ENCODE data around the gene BABAM2. TPM values are rescaled to one million over a fixed set of nuclear protein-coding genes. Genes with fewer than 3 reads are reported as not detected.

Gene BABAM2
- total RNA-seq, 2 donors from 2014 or later, result 36.4 to 40.9 TPM

DNA sequence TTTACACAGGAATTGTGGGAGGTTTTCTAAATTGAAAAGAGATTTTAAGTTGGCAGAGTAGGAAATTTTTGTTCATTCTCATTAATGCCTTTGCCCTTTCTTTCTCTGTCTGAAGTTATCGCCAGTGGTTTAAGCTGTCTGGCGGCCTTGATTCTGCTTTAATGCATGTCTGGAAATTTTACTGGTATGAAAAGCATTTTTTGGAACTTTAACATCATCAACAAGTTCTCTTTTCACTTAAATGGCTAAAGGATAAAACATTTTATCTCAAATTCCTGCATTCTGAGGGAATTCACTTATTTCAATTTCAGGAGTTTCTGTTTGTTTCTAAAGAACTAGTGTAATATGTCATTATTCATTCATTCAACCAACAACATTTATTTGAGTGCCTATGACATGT is 268.3 kb downstream of the BABAM2 start:
- H3K4me3 ChIP-seq (ENCODE audit: low read length), result no peak overlapping the region
- WGBS, 2 experiments (ENCODE audit: insufficient coverage in 1 of 2, insufficient read length in 1 of 2), result 69% methylated on average over 2 of the region's 2 CpGs; no CpG with 5 or more reads in 1 of the 2 experiments
- Mint-ChIP-seq H3K9me3 (peaks cover 10% of the 10 kb centered on the region), H3K4me1 (no peaks in the 10 kb centered on the region), H3K4me3 (no peak overlapping the region), H3K27ac (no peak overlapping the region), H3K27me3 (ENCODE audit: insufficient read depth) (no peaks in the 10 kb centered on the region), H3K36me3 (ENCODE audit: low read depth) (peaks cover 11% of the 10 kb centered on the region)
- no peaks in the 10 kb centered on the region for H3K4me1 ChIP-seq (ENCODE audit: control insufficient read depth, insufficient read depth, low read length)
- H3K27ac ChIP-seq (ENCODE audit: low read depth, low read length), result no peak overlapping the region
- H3K9me3 ChIP-seq (ENCODE audit: control insufficient read depth, low read length), result peaks cover 11% of the 10 kb centered on the region
- TF ChIP-seq, protein P1, sequence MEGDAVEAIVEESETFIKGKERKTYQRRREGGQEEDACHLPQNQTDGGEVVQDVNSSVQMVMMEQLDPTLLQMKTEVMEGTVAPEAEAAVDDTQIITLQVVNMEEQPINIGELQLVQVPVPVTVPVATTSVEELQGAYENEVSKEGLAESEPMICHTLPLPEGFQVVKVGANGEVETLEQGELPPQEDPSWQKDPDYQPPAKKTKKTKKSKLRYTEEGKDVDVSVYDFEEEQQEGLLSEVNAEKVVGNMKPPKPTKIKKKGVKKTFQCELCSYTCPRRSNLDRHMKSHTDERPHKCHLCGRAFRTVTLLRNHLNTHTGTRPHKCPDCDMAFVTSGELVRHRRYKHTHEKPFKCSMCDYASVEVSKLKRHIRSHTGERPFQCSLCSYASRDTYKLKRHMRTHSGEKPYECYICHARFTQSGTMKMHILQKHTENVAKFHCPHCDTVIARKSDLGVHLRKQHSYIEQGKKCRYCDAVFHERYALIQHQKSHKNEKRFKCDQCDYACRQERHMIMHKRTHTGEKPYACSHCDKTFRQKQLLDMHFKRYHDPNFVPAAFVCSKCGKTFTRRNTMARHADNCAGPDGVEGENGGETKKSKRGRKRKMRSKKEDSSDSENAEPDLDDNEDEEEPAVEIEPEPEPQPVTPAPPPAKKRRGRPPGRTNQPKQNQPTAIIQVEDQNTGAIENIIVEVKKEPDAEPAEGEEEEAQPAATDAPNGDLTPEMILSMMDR (conservative IDR thresholded peaks at IDR 0.05), result no peak
- no peak for DNase-seq
- H3K27me3 ChIP-seq (ENCODE audit: control insufficient read depth, insufficient read depth, low read length, poor library complexity, severe bottlenecking), result no peaks in the 10 kb centered on the region
- H3K36me3 ChIP-seq (ENCODE audit: control insufficient read depth, insufficient read depth, low read length), result no peaks in the 10 kb centered on the region
- no peak overlapping the region for H3K9ac ChIP-seq (ENCODE audit: extremely low read depth, low read length, poor library complexity, severe bottlenecking)

DNA sequence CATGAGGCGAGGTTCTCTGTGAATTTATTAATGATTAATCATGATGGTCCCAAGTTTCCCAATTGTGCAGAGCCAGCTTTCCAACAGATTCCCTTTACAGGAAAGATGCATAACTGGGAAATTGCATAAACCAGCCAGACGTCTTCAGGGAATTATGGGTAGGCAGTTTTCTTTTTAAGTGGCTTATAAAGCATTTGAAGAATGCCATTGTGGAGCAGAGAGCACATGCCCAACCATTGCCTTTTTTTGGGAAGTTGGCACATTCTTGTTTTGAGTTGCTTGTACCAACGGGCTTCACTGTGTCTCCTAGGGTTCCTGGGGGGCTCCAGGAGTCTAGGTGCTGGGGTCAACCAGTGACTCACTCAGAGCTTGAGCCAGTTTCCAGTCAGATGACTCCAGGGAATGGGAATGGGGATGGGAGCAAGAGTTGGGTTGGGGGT is 270.5 kb downstream of the BABAM2 start:
- Histone ChIP-seq H3K36me3 (ENCODE audit: control insufficient read depth, insufficient read depth, low read length) (no peaks in the 10 kb centered on the region), H3K9me3 (ENCODE audit: control insufficient read depth, low read length) (peaks cover 1% of the 10 kb centered on the region), H3K9ac (ENCODE audit: extremely low read depth, low read length, poor library complexity, severe bottlenecking) (no peak overlapping the region), H3K27me3 (ENCODE audit: control insufficient read depth, insufficient read depth, low read length, poor library complexity, severe bottlenecking) (no peaks in the 10 kb centered on the region), H3K4me3 (ENCODE audit: low read length) (no peak overlapping the region), H3K4me1 (ENCODE audit: control insufficient read depth, insufficient read depth, low read length) (no peaks in the 10 kb centered on the region), H3K27ac (ENCODE audit: low read depth, low read length) (no peak overlapping the region)
- Mint-ChIP-seq H3K27me3 (ENCODE audit: insufficient read depth) (no peaks in the 10 kb centered on the region), H3K27ac (no peak overlapping the region), H3K4me1 (no peaks in the 10 kb centered on the region), H3K36me3 (ENCODE audit: low read depth) (peaks cover 5% of the 10 kb centered on the region), H3K9me3 (peaks cover 4% of the 10 kb centered on the region), H3K4me3 (no peak overlapping the region)
- WGBS, 2 experiments (ENCODE audit: insufficient coverage in 1 of 2, insufficient read length in 1 of 2), result 92 to 100% methylated on average over 2 to 3 of the region's 3 CpGs
- TF ChIP-seq, protein P1 (conservative IDR thresholded peaks at IDR 0.05), result no peak
- DNase-seq, result no peak

DNA sequence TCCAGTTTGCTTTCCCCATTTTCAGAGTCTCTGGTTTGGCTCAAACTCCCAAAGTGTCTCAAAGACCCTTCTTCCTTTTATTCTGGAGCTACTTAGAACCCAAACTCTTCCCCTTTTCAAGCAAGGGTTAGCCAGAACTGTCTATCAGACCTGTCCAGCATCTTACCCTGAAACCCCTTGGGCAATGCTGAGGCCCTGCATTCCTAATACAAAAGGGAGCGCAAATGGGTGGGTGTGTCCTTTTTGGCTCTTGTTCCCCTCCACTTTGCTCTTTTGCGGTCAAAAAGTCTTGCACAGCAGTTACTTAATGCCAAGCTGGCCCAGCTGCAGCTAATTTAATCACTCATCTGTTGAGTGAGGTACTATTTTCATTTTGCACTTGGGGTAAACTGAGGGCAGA is 270.9 kb downstream of the BABAM2 start:
- Mint-ChIP-seq H3K4me1 (peaks cover 5% of the 10 kb centered on the region), H3K9me3 (peaks cover 2% of the 10 kb centered on the region), H3K27me3 (ENCODE audit: insufficient read depth) (no peaks in the 10 kb centered on the region), H3K27ac (no peak overlapping the region), H3K36me3 (ENCODE audit: low read depth) (peaks cover 4% of the 10 kb centered on the region), H3K4me3 (no peak overlapping the region)
- Histone ChIP-seq H3K36me3 (ENCODE audit: control insufficient read depth, insufficient read depth, low read length) (no peaks in the 10 kb centered on the region), H3K27ac (ENCODE audit: low read depth, low read length) (no peak overlapping the region), H3K4me3 (ENCODE audit: low read length) (no peak overlapping the region), H3K27me3 (ENCODE audit: control insufficient read depth, insufficient read depth, low read length, poor library complexity, severe bottlenecking) (no peaks in the 10 kb centered on the region), H3K4me1 (ENCODE audit: control insufficient read depth, insufficient read depth, low read length) (no peaks in the 10 kb centered on the region), H3K9ac (ENCODE audit: extremely low read depth, low read length, poor library complexity, severe bottlenecking) (no peak overlapping the region), H3K9me3 (ENCODE audit: control insufficient read depth, low read length) (no peaks in the 10 kb centered on the region)
- 93 to 100% methylated on average over 2 of the region's 2 CpGs for WGBS, 2 experiments (ENCODE audit: insufficient coverage in 1 of 2, insufficient read length in 1 of 2)
- DNase-seq, result no peak
- TF ChIP-seq, protein P1 (conservative IDR thresholded peaks at IDR 0.05), result no peak

Measured in endodermal cell (in vitro differentiated cells).